MG63 (cell line): ENCODE results near the gene PDGFB. TPM values are rescaled to one million over a fixed set of nuclear protein-coding genes. Genes with fewer than 3 reads are reported as not detected.
"Not testable (repeated sequence)": the region's sequence is repeated elsewhere in the genome, so short reads cannot be mapped to it uniquely, and the experiment has no call there.

Source experiments
- DNase-seq: peaks from one replicate; pipeline ENCODE4 v3.0.0-alpha.2; 2020
- H3K27me3 ChIP-seq: fragments of 250-450 bp; sonication (Bioruptor Pico); 2 replicates; pipeline ENCODE4 v1.5.1; 2020; ENCODE audit warnings: mild to moderate bottlenecking, moderate library complexity
- H3K36me3 ChIP-seq: fragments of 250-450 bp; sonication (Bioruptor Pico); 2 replicates; pipeline ENCODE4 v1.5.1; 2020; ENCODE audit warnings: mild to moderate bottlenecking, moderate library complexity
- H3K4me3 ChIP-seq: fragments of 250-450 bp; sonication (Bioruptor Pico); 2 replicates; pipeline ENCODE4 v1.5.1; 2020; ENCODE audit warnings: mild to moderate bottlenecking, moderate library complexity
- H3K9me3 ChIP-seq: fragments of 250-450 bp; sonication (Bioruptor Pico); 2 replicates; pipeline ENCODE4 v1.5.1; 2020; ENCODE audit warnings: mild to moderate bottlenecking, moderate library complexity
- total RNA-seq: library from RNA; depleted of rRNA; stranded (reverse); fragments of >200 nt; shearing (Covaris generic); gene quantifications from 2 replicates; pipeline ENCODE4 v1.2.3, GENCODE V29; 2014; ENCODE audit warnings: low replicate concordance

Gene PDGFB
- total RNA-seq, 1 experiment from 2014 or later: 0.13 TPM

GRCh38 chr22:39225591-39225990, 19.2 kb downstream of the PDGFB start:
- Histone ChIP-seq H3K4me3 (no peak overlapping the region), H3K36me3 (no peaks in the 10 kb centered on the region), H3K9me3 (no peaks in the 10 kb centered on the region), H3K27me3 (no peaks in the 10 kb centered on the region)
- DNase-seq: no peak

DNA sequence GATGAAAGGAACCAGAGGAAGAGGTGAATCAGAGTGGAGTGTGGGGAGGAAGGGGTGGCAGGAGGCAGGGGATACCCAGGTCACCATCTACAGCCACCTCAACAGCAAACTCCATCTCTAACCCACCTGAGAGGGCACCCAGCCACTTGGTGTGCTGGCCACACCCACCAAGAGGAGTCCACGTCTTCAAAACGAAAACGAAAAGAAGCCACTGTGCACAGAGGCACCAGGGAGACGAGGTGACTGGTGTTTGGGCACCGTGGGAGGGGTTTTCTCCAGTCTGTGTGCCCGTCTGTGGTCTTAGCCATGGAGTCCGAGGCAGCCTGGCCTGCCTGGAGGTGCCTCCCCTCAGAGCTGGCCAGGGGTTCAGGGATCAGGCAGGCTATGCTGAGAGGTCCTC, 20.2 kb downstream of the PDGFB start:
- Histone ChIP-seq H3K4me3 (no peak overlapping the region), H3K9me3 (no peaks in the 10 kb centered on the region), H3K27me3 (no peaks in the 10 kb centered on the region), H3K36me3 (no peaks in the 10 kb centered on the region)
- no peak for DNase-seq

- Histone ChIP-seq H3K27me3 (no peaks in the 10 kb centered on the region), H3K4me3 (no peak overlapping the region), H3K9me3 (peaks cover under 1% of the 10 kb centered on the region; the same call in 1 of the 2 replicates), H3K36me3 (no peaks in the 10 kb centered on the region)
- DNase-seq: no peak
These were observed 21.6 kb downstream of the PDGFB start for GRCh38 chr22:39223091-39223710.

GRCh38 chr22:39221999-39222686, 22.6 kb downstream of the PDGFB start:
- Histone ChIP-seq H3K4me3 (no peak overlapping the region), H3K27me3 (no peaks in the 10 kb centered on the region), H3K9me3 (peaks cover 2% of the 10 kb centered on the region; the same call in 1 of the 2 replicates), H3K36me3 (no peaks in the 10 kb centered on the region)
- no peak for DNase-seq

DNA sequence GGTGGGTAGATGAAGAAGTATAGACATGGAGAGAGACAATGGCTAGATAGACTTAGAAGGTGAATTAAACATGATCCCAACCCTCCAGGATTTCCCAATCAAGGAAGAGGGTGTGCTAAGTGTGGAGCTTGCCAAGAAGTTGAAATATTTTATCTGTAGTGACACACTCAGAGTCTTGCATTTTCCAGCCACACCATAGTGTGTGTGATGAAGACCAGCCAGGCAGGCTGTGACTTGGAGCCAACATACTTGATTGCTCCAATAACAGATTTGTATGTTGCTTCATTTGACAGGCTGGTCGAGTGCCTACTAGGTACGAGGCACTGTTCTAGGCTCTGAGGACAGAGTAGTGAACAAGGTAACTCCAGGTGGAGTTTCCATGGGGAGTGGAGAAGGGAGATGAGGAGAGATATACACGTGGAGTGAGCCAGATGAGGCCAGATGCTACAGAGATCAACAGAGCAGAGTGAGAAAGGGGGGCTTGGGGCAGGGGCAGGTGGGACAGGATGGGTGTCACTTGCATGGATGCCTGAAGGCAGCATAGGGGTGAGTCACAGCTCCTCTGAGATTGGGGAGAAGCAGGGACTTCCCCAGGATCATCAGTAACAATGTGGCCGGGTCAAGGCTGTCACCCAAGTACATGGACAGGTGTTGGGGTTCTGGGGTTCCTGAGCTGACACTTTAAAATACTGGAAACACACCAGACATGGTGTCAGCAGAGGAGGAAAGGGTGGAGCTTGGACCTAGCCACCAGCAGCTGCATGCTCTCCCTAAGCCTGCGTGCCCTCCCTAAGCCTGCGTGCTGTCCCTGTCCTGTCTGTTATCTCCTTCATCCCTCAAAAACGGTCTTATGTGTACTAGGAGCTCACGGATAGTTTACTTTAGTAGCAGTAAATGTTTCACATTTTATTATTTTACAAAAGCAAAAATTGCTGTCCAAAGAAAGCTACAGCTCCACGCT, 23.6 kb downstream of the PDGFB start:
- H3K9me3 ChIP-seq: peaks cover 2% of the 10 kb centered on the region; the same call in 1 of the 2 replicates
- H3K36me3 ChIP-seq: no peaks in the 10 kb centered on the region
- no peaks in the 10 kb centered on the region for H3K27me3 ChIP-seq
- DNase-seq: no peak
- H3K4me3 ChIP-seq: no peak overlapping the region

DNA sequence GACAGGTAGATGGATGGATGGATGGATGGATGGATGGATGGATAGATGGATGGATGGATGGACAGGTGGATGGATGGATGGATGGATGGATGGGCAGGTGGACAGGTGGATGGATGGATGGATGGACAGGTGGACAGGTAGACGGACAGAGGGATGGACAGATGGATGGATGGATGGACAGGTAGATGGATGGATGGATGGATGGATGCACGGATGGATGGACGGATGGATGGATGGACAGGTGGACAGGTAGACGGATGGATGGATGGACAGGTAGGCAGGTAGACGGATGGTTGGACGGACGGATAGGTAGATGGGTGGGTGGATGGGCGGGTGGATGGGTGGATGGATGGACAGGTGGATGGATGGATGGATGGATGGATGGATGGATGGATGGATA, 24.3 kb downstream of the PDGFB start:
- Histone ChIP-seq H3K36me3 (no peaks in the 10 kb centered on the region), H3K9me3 (peaks cover 2% of the 10 kb centered on the region; the same call in 1 of the 2 replicates), H3K4me3 (no peak overlapping the region), H3K27me3 (no peaks in the 10 kb centered on the region)
- no peak for DNase-seq

DNA sequence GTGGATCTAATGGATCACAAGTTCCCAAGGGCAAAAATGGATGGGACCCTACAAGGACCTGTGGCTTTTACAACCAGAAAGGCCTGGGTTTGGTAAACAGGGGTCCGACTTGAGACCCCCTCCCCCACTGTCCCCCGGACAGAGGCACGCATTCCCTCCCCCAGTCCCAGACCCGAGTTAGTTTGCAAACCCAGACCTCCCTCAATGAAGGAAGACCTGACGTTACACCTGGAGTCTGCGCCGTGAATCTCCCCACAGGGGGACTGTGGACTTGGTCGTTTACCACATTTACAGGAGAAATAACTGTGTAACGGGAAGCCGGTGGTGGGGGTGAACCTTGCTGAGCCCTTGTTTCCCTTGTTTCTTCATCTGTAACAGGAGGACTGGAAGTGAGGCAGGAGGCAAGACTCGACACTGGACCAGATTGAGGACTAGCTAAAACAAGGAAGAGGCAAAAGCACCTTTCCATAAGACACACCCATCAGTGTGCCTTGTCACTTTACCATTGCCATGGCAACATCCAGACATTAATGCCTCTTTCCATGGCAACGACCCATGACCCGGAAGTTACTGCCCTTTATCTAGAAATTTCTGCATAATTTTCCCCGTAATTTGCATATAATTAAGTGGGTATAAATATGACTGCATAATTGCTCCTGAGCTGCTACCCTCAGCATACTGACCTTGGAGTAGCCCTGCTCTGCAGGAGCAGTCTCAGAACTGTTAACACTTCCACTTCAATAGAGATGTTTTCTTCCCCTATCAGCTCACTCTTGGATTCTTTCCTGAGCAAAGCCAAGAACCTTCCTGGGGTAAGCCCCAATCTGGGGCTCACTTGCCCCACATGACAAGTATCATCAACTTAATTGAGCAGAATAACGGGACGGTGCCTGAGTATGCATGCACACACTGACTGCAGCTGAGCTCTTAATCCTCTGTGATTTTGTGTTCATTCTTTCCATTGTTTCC, 25.4 kb downstream of the PDGFB start:
- H3K27me3 ChIP-seq: no peaks in the 10 kb centered on the region
- no peaks in the 10 kb centered on the region for H3K36me3 ChIP-seq
- no peak for DNase-seq
- H3K9me3 ChIP-seq: peaks cover 2% of the 10 kb centered on the region; the same call in 1 of the 2 replicates
- no peak overlapping the region for H3K4me3 ChIP-seq

DNA sequence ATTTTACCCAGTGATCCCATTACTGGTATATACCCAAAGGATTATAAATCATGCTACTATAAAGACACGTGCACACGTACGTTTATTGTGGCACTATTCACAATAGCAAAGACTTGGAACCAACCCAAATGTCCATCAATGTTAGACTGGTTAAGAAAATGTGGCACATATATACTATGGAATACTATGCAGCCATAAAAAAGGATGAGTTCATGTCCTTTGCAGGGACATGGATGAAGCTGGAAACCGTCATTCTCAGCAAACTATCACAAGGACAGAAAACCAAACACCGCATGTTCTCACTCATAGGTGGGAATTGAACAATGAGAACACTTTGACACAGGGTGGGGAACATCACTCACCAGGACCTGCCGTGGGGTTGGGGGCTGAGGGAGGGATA, 26.4 kb downstream of the PDGFB start:
- H3K9me3 ChIP-seq, H3K27me3 ChIP-seq, H3K36me3 ChIP-seq, H3K4me3 ChIP-seq, DNase-seq: not testable (repeated sequence)

DNA sequence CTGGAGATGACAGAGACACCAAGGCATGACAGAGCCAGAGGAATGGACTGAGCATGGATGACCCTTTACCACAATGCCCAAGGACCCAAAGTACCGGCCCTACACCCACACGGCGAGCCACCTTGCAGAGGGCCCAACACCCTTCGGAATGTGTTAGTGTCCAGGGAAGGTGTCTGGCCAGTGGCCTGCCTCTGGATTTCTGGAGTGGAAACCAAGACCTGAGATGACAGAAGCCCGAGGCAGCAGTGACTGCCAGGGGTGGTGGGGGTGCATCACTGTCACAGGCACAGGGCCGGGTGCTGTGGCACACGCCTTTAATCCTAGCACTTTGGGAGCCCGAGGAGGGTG, 28.7 kb downstream of the PDGFB start:
- H3K4me3 ChIP-seq: no peak overlapping the region
- H3K27me3 ChIP-seq: no peaks in the 10 kb centered on the region
- H3K36me3 ChIP-seq: no peaks in the 10 kb centered on the region
- peaks cover 2% of the 10 kb centered on the region; the same call in 1 of the 2 replicates for H3K9me3 ChIP-seq
- DNase-seq: no peak

GRCh38 chr22:39215426-39216142, 29.2 kb downstream of the PDGFB start:
- H3K4me3 ChIP-seq: no peak overlapping the region
- H3K9me3 ChIP-seq: peaks cover 2% of the 10 kb centered on the region; the same call in 1 of the 2 replicates
- no peaks in the 10 kb centered on the region for H3K27me3 ChIP-seq
- no peak for DNase-seq
- no peaks in the 10 kb centered on the region for H3K36me3 ChIP-seq

DNA sequence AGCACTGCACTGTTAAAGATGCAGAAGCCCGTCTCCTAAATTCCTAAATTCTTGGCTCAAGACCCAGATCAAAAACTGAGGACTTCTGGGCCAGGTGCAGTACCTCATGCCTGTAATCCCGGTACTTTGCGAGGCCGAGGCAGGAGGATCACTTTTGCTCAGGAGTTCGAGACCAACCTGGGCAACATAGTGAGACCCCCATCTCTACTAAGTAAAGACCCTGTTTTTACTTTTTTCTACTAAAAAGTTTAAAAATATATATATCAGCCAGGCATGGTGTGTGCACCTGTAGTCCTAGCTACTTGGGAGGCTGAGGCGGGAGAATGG, 29.7 kb downstream of the PDGFB start:
- H3K4me3 ChIP-seq: no peak overlapping the region
- no peak for DNase-seq
- H3K9me3 ChIP-seq: peaks cover 2% of the 10 kb centered on the region; the same call in 1 of the 2 replicates
- H3K27me3 ChIP-seq: no peaks in the 10 kb centered on the region
- H3K36me3 ChIP-seq: no peaks in the 10 kb centered on the region

DNA sequence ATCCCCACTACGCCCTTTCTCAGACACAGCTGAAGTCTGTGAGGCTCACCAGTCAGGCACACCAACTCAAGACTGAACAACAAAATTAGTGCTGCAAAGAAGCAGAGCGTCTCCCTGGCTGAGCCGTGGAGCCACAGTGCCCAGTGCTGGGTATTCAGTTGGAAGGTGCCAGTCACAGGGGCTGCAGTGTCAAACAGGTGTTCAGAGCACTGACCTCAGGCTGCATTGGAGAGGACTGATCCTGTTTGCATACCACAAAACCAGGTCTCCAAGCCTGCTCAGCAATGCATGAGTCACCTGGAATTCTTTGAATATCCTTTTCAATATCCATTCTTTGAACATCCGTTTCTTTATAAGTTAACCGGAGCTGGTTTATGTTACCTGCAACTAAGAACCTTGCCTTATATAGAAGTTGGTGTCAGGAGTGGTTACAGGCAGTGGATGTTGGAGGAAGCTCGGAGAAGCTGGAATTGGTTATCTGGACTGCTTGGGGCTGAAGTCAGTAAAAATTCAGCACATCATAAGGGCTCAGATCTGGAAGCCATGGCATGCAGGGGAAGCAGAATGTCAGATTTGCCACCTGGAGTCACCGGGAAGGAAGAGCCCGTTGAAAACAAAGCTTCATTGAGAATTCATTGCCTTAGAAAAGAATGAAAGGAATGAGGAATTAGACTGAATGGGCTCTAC, 30.3 kb downstream of the PDGFB start:
- peak; percentile 28 for DNase-seq
- Histone ChIP-seq H3K36me3 (no peaks in the 10 kb centered on the region), H3K9me3 (peaks cover 2% of the 10 kb centered on the region; the same call in 1 of the 2 replicates), H3K27me3 (no peaks in the 10 kb centered on the region), H3K4me3 (no peak overlapping the region)

DNA sequence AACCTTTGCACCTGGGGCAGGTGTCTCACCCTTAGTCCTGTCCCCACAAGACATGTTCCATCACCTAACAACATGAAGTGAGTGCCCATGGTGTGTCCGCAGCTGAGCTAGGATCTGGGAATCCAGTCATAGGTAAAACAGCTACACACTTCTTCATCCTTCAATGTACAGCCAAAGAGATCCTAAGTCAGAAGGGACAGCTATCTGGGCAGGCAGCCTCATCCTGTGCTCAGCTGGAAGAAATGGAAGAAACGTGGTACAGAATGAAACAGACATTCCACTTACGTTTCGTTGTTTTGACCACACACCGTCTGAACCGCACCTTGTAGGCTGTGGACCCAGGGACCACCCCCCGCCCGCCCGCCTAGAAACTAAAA, 30.8 kb downstream of the PDGFB start:
- H3K36me3 ChIP-seq: no peaks in the 10 kb centered on the region
- no peak for DNase-seq

DNA sequence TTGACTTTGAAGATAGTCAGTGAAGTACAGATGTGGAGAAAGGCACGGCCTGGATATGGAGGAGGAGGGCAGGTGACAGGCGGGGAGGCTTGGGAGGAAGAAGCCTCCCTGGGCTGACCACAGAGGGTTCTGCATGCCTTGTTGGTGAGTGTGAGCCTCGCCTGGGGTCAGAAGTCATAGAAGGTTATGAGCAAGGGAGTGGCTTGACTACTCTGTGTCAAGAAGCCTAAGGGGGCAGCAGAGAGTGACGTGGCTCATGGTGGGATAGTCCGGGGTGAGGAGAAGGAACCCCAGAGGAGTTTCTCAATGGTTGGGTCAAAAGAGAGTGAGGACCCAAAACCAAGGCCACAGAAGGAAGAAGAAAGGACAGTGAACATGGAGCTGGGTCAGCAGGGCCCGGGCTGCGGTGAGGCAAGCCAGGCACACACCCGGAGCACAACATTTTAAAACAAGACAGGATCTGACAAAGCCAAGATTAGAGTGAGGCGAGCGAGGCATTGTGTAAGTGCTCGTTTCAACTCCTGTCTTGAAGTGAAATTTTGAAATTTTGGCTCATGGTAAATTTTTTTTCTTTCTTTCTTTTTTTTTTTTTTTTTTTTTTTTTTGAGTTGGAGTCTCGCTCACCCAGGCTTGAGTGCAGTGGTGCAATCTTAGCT, 31.9 kb downstream of the PDGFB start:
- peak; percentile 42 for DNase-seq
- H3K36me3 ChIP-seq: no peaks in the 10 kb centered on the region
- H3K27me3 ChIP-seq: no peaks in the 10 kb centered on the region
- no peak overlapping the region for H3K4me3 ChIP-seq
- no peaks in the 10 kb centered on the region for H3K9me3 ChIP-seq

More for the DNA sequence above, 30.8 kb downstream of the PDGFB start:
- Histone ChIP-seq H3K27me3 (no peaks in the 10 kb centered on the region), H3K4me3 (no peak overlapping the region), H3K9me3 (peaks cover 2% of the 10 kb centered on the region; the same call in 1 of the 2 replicates)

- H3K27me3 ChIP-seq: no peaks in the 10 kb centered on the region
- no peak overlapping the region for H3K4me3 ChIP-seq
- no peaks in the 10 kb centered on the region for H3K36me3 ChIP-seq
- DNase-seq: no peak
- H3K9me3 ChIP-seq: no peaks in the 10 kb centered on the region
These were observed 35.0 kb downstream of the PDGFB start for GRCh38 chr22:39209756-39210155.
